ENCODE data around the gene HPCAL1. TPM values are rescaled to one million over a fixed set of nuclear protein-coding genes. Genes with fewer than 3 reads are reported as not detected.

HPCAL1 gene
- total and polyA plus RNA-seq, 2 experiments from 2014 or later: 58.9 to 65.4 TPM

GRCh38 chr2:10278029-10278762 lies 24.5 kb upstream of the HPCAL1 start:
- peak overlapping the region; percentile 50 for H3K9ac ChIP-seq
- H3K4me2 ChIP-seq (ENCODE audit: unreplicated experiment): peak overlapping the region; percentile 61
- H3K4me1 ChIP-seq (ENCODE audit: insufficient read depth): peaks cover 26% of the 10 kb centered on the region
- H3K36me3 ChIP-seq (ENCODE audit: low read depth): no peaks in the 10 kb centered on the region
- DNase-seq: peak; percentile 97
- H3K9me3 ChIP-seq (ENCODE audit: low read depth): no peaks in the 10 kb centered on the region
- peak overlapping the region; percentile 79 for H2AFZ ChIP-seq
- no peaks in the 10 kb centered on the region for H3K27me3 ChIP-seq (replicated peaks; ENCODE audit: insufficient read depth)
- H3K9me2 ChIP-seq (ENCODE audit: insufficient read depth): no peaks in the 10 kb centered on the region
- H4K20me1 ChIP-seq (ENCODE audit: insufficient read depth): no peaks in the 10 kb centered on the region
- TF ChIP-seq EZH2phosphoT487 (IDR thresholded peaks at IDR 0.05; ENCODE audit: insufficient read depth, low read depth): peak; percentile 86
- no peak for TF ChIP-seq EZH2 (IDR thresholded peaks at IDR 0.05; ENCODE audit: insufficient read depth, poor library complexity, severe bottlenecking)
- peak overlapping the region; percentile 71 for H3K27ac ChIP-seq
- no peaks in the 10 kb centered on the region for H3K79me2 ChIP-seq (ENCODE audit: insufficient read depth)
- in situ Hi-C loops (cut with MboI): no loop called here
- H3K4me3 ChIP-seq: peak overlapping the region; percentile 41
- H3F3A ChIP-seq (ENCODE audit: insufficient read depth): peaks cover 5% of the 10 kb centered on the region
- 13 to 35% methylated on average over 11 to 19 of the region's 19 CpGs for WGBS, 2 experiments (ENCODE audit: low coverage in 1 of 2, low lambda C conversion rate in 2 of 2, missing lambda C conversion rate in 2 of 2)

GRCh38 chr2:10278763-10279471 lies 23.8 kb upstream of the HPCAL1 start:
- H3F3A ChIP-seq (ENCODE audit: insufficient read depth): peaks cover 9% of the 10 kb centered on the region
- no peaks in the 10 kb centered on the region for H3K36me3 ChIP-seq (ENCODE audit: low read depth)
- H3K9me3 ChIP-seq (ENCODE audit: low read depth): no peaks in the 10 kb centered on the region
- peak overlapping the region; percentile 61 for H3K4me2 ChIP-seq (ENCODE audit: unreplicated experiment)
- DNase-seq: no peak
- H3K9ac ChIP-seq: no peak overlapping the region
- H2AFZ ChIP-seq: peak overlapping the region; percentile 79
- peak overlapping the region; percentile 71 for H3K27ac ChIP-seq
- no peaks in the 10 kb centered on the region for H3K79me2 ChIP-seq (ENCODE audit: insufficient read depth)
- 61% methylated on average over 11 of the region's 11 CpGs for WGBS, 2 experiments (ENCODE audit: low coverage in 1 of 2, low lambda C conversion rate in 2 of 2, missing lambda C conversion rate in 2 of 2)
- no peaks in the 10 kb centered on the region for H3K9me2 ChIP-seq (ENCODE audit: insufficient read depth)
- H3K27me3 ChIP-seq (replicated peaks; ENCODE audit: insufficient read depth): no peaks in the 10 kb centered on the region
- H4K20me1 ChIP-seq (ENCODE audit: insufficient read depth): no peaks in the 10 kb centered on the region
- TF ChIP-seq EZH2 (IDR thresholded peaks at IDR 0.05; ENCODE audit: insufficient read depth, poor library complexity, severe bottlenecking): no peak
- TF ChIP-seq EZH2phosphoT487 (IDR thresholded peaks at IDR 0.05; ENCODE audit: insufficient read depth, low read depth): no peak
- H3K4me3 ChIP-seq: peak overlapping the region; percentile 41
- peaks cover 32% of the 10 kb centered on the region for H3K4me1 ChIP-seq (ENCODE audit: insufficient read depth)
- in situ Hi-C loops (cut with MboI): no loop called here

GRCh38 chr2:10279472-10279870 lies 23.2 kb upstream of the HPCAL1 start:
- TF ChIP-seq EZH2phosphoT487 (IDR thresholded peaks at IDR 0.05; ENCODE audit: insufficient read depth, low read depth) (no peak), EZH2 (IDR thresholded peaks at IDR 0.05; ENCODE audit: insufficient read depth, poor library complexity, severe bottlenecking) (no peak)
- Histone ChIP-seq H3K4me1 (ENCODE audit: insufficient read depth) (peaks cover 32% of the 10 kb centered on the region), H4K20me1 (ENCODE audit: insufficient read depth) (no peaks in the 10 kb centered on the region), H3K27ac (no peak overlapping the region), H2AFZ (no peak overlapping the region), H3K27me3 (replicated peaks; ENCODE audit: insufficient read depth) (no peaks in the 10 kb centered on the region), H3K9me2 (ENCODE audit: insufficient read depth) (no peaks in the 10 kb centered on the region), H3K36me3 (ENCODE audit: low read depth) (no peaks in the 10 kb centered on the region), H3K9me3 (ENCODE audit: low read depth) (no peaks in the 10 kb centered on the region), H3K9ac (no peak overlapping the region), H3K4me3 (no peak overlapping the region), H3K79me2 (ENCODE audit: insufficient read depth) (no peaks in the 10 kb centered on the region), H3F3A (ENCODE audit: insufficient read depth) (peaks cover 9% of the 10 kb centered on the region), H3K4me2 (ENCODE audit: unreplicated experiment) (no peak overlapping the region)
- DNase-seq: no peak
- in situ Hi-C loops (cut with MboI): no loop called here
- 95 to 98% methylated on average over 11 of the region's 11 CpGs for WGBS, 2 experiments (ENCODE audit: low coverage in 1 of 2, low lambda C conversion rate in 2 of 2, missing lambda C conversion rate in 2 of 2)

DNA sequence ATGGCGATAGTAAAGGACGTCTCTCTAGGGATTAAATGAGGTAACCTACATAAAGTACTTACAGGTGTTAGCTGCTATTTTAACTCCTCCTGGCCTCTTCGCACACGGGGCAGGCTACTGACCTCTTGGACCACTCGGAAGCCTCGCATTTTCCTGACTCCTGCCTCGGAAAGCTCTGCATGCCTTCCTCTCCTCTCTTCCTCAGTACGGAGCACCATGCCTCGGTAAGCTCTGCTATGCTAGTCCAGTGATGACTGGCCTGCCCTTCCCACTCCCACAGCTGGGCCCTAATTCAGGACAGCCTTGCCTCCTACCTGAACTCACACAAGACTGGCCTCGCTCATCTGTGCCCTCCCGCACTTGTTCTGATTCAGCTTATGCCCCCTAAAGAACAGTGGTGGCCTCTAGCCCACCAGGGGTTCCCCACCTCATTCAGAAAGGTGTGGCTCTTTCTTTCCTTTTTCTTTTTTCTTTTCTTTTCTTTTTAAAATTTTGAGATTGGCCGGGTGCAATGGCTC lies 22.7 kb upstream of the HPCAL1 start:
- no peak for TF ChIP-seq EZH2phosphoT487 (IDR thresholded peaks at IDR 0.05; ENCODE audit: insufficient read depth, low read depth)
- no peak for TF ChIP-seq EZH2 (IDR thresholded peaks at IDR 0.05; ENCODE audit: insufficient read depth, poor library complexity, severe bottlenecking)
- Histone ChIP-seq H3K4me2 (ENCODE audit: unreplicated experiment) (no peak overlapping the region), H3K9ac (no peak overlapping the region), H2AFZ (no peak overlapping the region), H4K20me1 (ENCODE audit: insufficient read depth) (no peaks in the 10 kb centered on the region), H3K9me2 (ENCODE audit: insufficient read depth) (no peaks in the 10 kb centered on the region), H3K27ac (no peak overlapping the region), H3K27me3 (replicated peaks; ENCODE audit: insufficient read depth) (no peaks in the 10 kb centered on the region), H3K4me3 (no peak overlapping the region), H3K4me1 (ENCODE audit: insufficient read depth) (peaks cover 32% of the 10 kb centered on the region), H3K79me2 (ENCODE audit: insufficient read depth) (no peaks in the 10 kb centered on the region), H3K36me3 (ENCODE audit: low read depth) (no peaks in the 10 kb centered on the region), H3K9me3 (ENCODE audit: low read depth) (no peaks in the 10 kb centered on the region), H3F3A (ENCODE audit: insufficient read depth) (peaks cover 9% of the 10 kb centered on the region)
- DNase-seq: no peak
- in situ Hi-C loops (cut with MboI): no loop called here
- 88 to 89% methylated on average over 12 of the region's 12 CpGs for WGBS, 2 experiments (ENCODE audit: low coverage in 1 of 2, low lambda C conversion rate in 2 of 2, missing lambda C conversion rate in 2 of 2)
